ENCODE measurements around the gene NANOS3. TPM values are rescaled to one million over a fixed set of nuclear protein-coding genes. Genes with fewer than 3 reads are reported as not detected.

Gene NANOS3
- total and polyA plus RNA-seq, 9 of the 15 experiments (the other 6 are each of a cell fraction or from before 2014, with no cell fraction given) = not detected

- TF ChIP-seq IRF9 (tag; IDR thresholded peaks at IDR 0.05) (no peak), SMC3 (conservative IDR thresholded peaks at IDR 0.05; ENCODE audit: insufficient read depth, low read depth, low read length) (no peak), DNMT1 (IDR thresholded peaks at IDR 0.05) (no peak), GTF2F1 (IDR thresholded peaks at IDR 0.05; ENCODE audit: low read depth, low read length) (no peak), FOXA1 (IDR thresholded peaks at IDR 0.05; ENCODE audit: borderline replicate concordance) (no peak), HNRNPH1 (optimal IDR thresholded peaks at IDR 0.05; ENCODE audit: low read depth, low read length) (no peak), ATF3 (IDR thresholded peaks at IDR 0.05) (peak; percentile 100), ATF3 (CRISPR knock-in tag; conservative IDR thresholded peaks at IDR 0.05) (peak; percentile 99), ZNF23 (CRISPR knock-in tag; IDR thresholded peaks at IDR 0.05) (no peak), ZFP91 (CRISPR knock-in tag; IDR thresholded peaks at IDR 0.05) (no peak), SIN3A (IDR thresholded peaks at IDR 0.05; ENCODE audit: borderline replicate concordance in 2 of 2, control insufficient read depth in 1 of 2, low read depth in 2 of 2, low read length in 2 of 2) (no peak)
- TF ChIP-seq, protein P1, sequence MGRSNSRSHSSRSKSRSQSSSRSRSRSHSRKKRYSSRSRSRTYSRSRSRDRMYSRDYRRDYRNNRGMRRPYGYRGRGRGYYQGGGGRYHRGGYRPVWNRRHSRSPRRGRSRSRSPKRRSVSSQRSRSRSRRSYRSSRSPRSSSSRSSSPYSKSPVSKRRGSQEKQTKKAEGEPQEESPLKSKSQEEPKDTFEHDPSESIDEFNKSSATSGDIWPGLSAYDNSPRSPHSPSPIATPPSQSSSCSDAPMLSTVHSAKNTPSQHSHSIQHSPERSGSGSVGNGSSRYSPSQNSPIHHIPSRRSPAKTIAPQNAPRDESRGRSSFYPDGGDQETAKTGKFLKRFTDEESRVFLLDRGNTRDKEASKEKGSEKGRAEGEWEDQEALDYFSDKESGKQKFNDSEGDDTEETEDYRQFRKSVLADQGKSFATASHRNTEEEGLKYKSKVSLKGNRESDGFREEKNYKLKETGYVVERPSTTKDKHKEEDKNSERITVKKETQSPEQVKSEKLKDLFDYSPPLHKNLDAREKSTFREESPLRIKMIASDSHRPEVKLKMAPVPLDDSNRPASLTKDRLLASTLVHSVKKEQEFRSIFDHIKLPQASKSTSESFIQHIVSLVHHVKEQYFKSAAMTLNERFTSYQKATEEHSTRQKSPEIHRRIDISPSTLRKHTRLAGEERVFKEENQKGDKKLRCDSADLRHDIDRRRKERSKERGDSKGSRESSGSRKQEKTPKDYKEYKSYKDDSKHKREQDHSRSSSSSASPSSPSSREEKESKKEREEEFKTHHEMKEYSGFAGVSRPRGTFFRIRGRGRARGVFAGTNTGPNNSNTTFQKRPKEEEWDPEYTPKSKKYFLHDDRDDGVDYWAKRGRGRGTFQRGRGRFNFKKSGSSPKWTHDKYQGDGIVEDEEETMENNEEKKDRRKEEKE (IDR thresholded peaks at IDR 0.05; ENCODE audit: borderline replicate concordance in 1 of 2, control insufficient read depth in 1 of 2, low read depth in 2 of 2, low read length in 1 of 2) = no peak
Observed at GRCh38 chr19:13846557-13847406, 30.2 kb upstream of the NANOS3 start (continued).
